Progenitor cell of endocrine pancreas (in vitro differentiated cells): ENCODE measurements around the gene CLN5. TPM values are rescaled to one million over a fixed set of nuclear protein-coding genes. Genes with fewer than 3 reads are reported as not detected.

Experiments used
- DNase-seq: peaks from one replicate; pipeline ENCODE4 v3.0.0; 2021; ENCODE audit warnings: low spot score; ENCODE audit not compliant: unreplicated experiment
- H3K27ac Mint-ChIP-seq: 2 replicates; pipeline ENCODE4 v1.8.0; 2021; ENCODE audit warnings: mild to moderate bottlenecking, moderate library complexity, mixed read lengths
- H3K27me3 Mint-ChIP-seq: 2 replicates; pipeline ENCODE4 v1.8.0; 2021; ENCODE audit warnings: mixed read lengths
- H3K36me3 Mint-ChIP-seq: 2 replicates; pipeline ENCODE4 v1.8.0; 2022; ENCODE audit warnings: mixed read lengths; ENCODE audit not compliant: insufficient read depth
- H3K4me1 Mint-ChIP-seq: 2 replicates; pipeline ENCODE4 v1.8.0; 2021; ENCODE audit warnings: low read depth, mixed read lengths
- H3K4me3 Mint-ChIP-seq: 2 replicates; pipeline ENCODE4 v1.8.0; 2021; ENCODE audit warnings: low read depth, mild to moderate bottlenecking, moderate library complexity, mixed read lengths
- H3K9me3 Mint-ChIP-seq: 2 replicates; pipeline ENCODE4 v1.8.0; 2021; ENCODE audit warnings: low read depth, mixed read lengths
- CTCF ChIP-seq: fragments of 200-600 bp; sonication (generic); IDR thresholded peaks from one replicate; pipeline ENCODE4 v1.5.0; 2021; ENCODE audit warnings: antibody characterized with exemption, mild to moderate bottlenecking; ENCODE audit not compliant: unreplicated experiment
- total RNA-seq: library from RNA; stranded (reverse); gene quantifications from 2 replicates; pipeline ENCODE4 v1.2.1, GENCODE V29; 2021

Gene CLN5
- total RNA-seq, 1 donor from 2014 or later: 21.4 TPM

- Mint-ChIP-seq H3K4me3 (no peak overlapping the region), H3K9me3 (no peaks in the 10 kb centered on the region), H3K27ac (no peak overlapping the region), H3K36me3 (peaks cover 1% of the 10 kb centered on the region), H3K27me3 (no peaks in the 10 kb centered on the region), H3K4me1 (no peaks in the 10 kb centered on the region)
- no peak for DNase-seq
- TF ChIP-seq CTCF: no peak
These were observed 44.4 kb downstream of the CLN5 start for GRCh38 chr13:77036279-77036678.

GRCh38 chr13:77038907-77039480 lies 47.1 kb downstream of the CLN5 start:
- no peaks in the 10 kb centered on the region for H3K27me3 Mint-ChIP-seq
- H3K27ac Mint-ChIP-seq: no peak overlapping the region
- peaks cover 1% of the 10 kb centered on the region for H3K36me3 Mint-ChIP-seq
- no peak for TF ChIP-seq CTCF
- no peak overlapping the region for H3K4me3 Mint-ChIP-seq
- no peaks in the 10 kb centered on the region for H3K9me3 Mint-ChIP-seq
- no peak for DNase-seq
- no peaks in the 10 kb centered on the region for H3K4me1 Mint-ChIP-seq

GRCh38 chr13:77040076-77040475 lies 48.2 kb downstream of the CLN5 start:
- Mint-ChIP-seq H3K4me3 (no peak overlapping the region), H3K27me3 (no peaks in the 10 kb centered on the region), H3K36me3 (peaks cover 1% of the 10 kb centered on the region), H3K9me3 (no peaks in the 10 kb centered on the region), H3K27ac (no peak overlapping the region), H3K4me1 (no peaks in the 10 kb centered on the region)
- TF ChIP-seq CTCF: no peak
- DNase-seq: no peak

GRCh38 chr13:77040835-77041234 lies 49.0 kb downstream of the CLN5 start:
- H3K36me3 Mint-ChIP-seq: peaks cover 1% of the 10 kb centered on the region
- no peak overlapping the region for H3K27ac Mint-ChIP-seq
- H3K27me3 Mint-ChIP-seq: no peaks in the 10 kb centered on the region
- TF ChIP-seq CTCF: no peak
- no peaks in the 10 kb centered on the region for H3K9me3 Mint-ChIP-seq
- no peak for DNase-seq
- no peak overlapping the region for H3K4me3 Mint-ChIP-seq
- no peaks in the 10 kb centered on the region for H3K4me1 Mint-ChIP-seq

- H3K36me3 Mint-ChIP-seq: peaks cover 5% of the 10 kb centered on the region
- H3K9me3 Mint-ChIP-seq: no peaks in the 10 kb centered on the region
- H3K27ac Mint-ChIP-seq: no peak overlapping the region
- TF ChIP-seq CTCF: no peak
- H3K4me1 Mint-ChIP-seq: no peaks in the 10 kb centered on the region
- no peak overlapping the region for H3K4me3 Mint-ChIP-seq
- H3K27me3 Mint-ChIP-seq: no peaks in the 10 kb centered on the region
- DNase-seq: no peak
These were observed 50.8 kb downstream of the CLN5 start for GRCh38 chr13:77042566-77043177.
